NCI-H128 (cell line): ENCODE measurements around the gene HASPIN.

Experiments
- DNase-seq: peaks from one replicate; lab custom pipeline; 2025; ENCODE audit not compliant: unreplicated experiment; lab: John Stamatoyannopoulos, UW

The HASPIN gene

GRCh38 chr17:3762922-3763776, 39.4 kb downstream of the HASPIN start:
- DNase-seq: no peak

- DNase-seq: no peak
Measured at GRCh38 chr17:3763777-3764170, 40.1 kb downstream of the HASPIN start.

GRCh38 chr17:3765981-3766380, 42.3 kb downstream of the HASPIN start:
- no peak for DNase-seq

- no peak for DNase-seq
Measured at GRCh38 chr17:3766779-3767178, 43.1 kb downstream of the HASPIN start.

- no peak for DNase-seq
Measured at GRCh38 chr17:3768341-3768740, 44.6 kb downstream of the HASPIN start.

- no peak for DNase-seq
Measured at GRCh38 chr17:3768769-3769168, 45.1 kb downstream of the HASPIN start.

GRCh38 chr17:3770466-3770865, 46.8 kb downstream of the HASPIN start:
- DNase-seq: no peak

GRCh38 chr17:3771140-3771539, 47.4 kb downstream of the HASPIN start:
- DNase-seq: no peak

- no peak for DNase-seq
Measured at GRCh38 chr17:3772764-3773163, 49.1 kb downstream of the HASPIN start.

GRCh38 chr17:3773511-3773910, 49.8 kb downstream of the HASPIN start:
- DNase-seq: no peak

- DNase-seq: no peak
Measured at GRCh38 chr17:3773966-3774365, 50.3 kb downstream of the HASPIN start.
